A172 (cell line): Measurements from ENCODE around the gene CHN1. TPM values are rescaled to one million over a fixed set of nuclear protein-coding genes. Genes with fewer than 3 reads are reported as not detected.

Experiments
- DNase-seq: peaks from one replicate; pipeline ENCODE4 v3.0.0-alpha.2; 2015; ENCODE audit warnings: low spot score
- total RNA-seq: library from RNA; depleted of rRNA; stranded (reverse); fragments of >200 nt; shearing (Covaris generic); gene quantifications from 2 replicates; pipeline ENCODE4 v1.2.3, GENCODE V29; 2014; rRNA removed

CHN1 gene
- total RNA-seq: 41.3 and 42.5 TPM in 2 replicates

DNA sequence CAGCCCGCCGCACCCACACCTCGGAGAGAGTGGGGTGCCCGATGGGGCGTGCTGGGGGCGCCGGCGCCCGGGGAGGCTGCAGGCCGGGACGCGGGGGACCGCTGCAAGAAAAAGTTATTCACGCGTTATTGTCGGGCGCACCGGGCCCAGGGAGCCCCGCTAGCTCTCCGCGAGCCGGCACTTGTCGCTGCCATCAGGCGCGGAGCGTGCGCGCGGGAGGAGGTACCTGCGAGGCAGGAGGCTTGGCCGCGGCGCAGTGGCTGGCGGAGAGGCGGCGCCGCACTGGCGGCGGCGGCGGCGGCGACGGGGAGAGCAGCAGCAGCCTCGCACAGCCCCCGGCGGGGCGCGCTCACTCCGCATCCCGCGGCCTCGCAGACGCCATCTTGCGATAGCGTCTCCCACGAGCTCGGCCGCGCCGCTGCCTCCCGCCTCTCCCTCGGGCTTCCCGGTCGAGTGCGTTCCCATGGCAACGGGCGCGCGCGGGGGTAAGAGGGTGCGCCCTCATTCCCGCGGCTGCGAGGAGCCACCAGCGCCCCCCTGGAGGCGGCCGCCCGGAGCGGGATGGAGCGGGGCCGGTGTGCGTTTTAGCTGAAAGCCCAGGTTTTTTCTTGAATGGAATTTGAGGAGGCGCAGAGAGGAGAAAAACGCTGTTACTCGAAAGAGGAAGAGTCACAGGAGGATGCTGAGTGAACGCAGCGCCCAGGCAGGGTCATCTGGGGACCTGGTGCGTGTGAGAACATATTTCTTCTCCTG lies at the start of gene CHN1:
Gene CHN1, minus strand, starts transcription at position 402 of the 753 bp plus-strand sequence. CDS start 469 bp downstream, outside the sequence.
- DNase-seq: peak; percentile 60

DNA sequence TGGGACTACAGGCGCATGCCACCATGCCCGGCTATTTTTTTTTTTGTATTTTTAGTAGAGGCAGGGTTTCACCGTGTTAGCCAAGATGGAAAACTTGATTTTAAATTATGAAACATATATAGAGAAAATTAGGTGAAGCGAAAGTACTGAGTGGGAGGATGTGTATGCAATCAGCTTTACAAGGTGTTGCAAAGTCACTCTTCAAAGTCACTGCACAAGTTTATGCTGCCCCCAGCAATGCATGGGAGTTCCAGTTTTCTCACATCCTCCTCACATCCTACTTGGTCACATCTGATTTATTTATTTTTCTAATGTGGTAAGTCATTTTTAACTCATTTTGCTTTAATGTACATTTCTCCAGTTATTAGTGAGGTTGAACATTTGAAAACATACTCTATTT lies 49.2 kb upstream of the CHN1 start:
- no peak for DNase-seq

DNA sequence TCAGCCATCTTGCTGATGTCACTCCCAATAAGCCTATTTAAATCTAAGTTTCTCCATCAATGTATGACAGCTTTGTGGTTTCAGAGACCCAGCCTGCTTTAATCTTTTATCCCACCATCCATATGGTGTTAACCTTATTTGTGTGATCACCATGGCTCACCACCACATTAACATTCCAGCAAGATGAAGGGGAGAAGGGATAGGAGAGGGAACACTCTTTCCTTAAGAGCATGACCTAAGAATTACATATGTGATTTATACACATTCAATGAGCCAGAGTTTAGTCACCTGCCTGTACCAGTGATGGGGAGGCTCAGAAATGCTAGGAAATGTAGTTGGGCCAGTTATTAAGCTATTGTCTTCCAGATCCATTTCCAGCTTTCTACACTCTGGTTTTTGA lies 44.5 kb upstream of the CHN1 start:
- no peak for DNase-seq

- DNase-seq: no peak
Measured at GRCh38 chr2:175048275-175048674, 43.1 kb upstream of the CHN1 start.

GRCh38 chr2:175039490-175039889 lies 34.3 kb upstream of the CHN1 start:
- DNase-seq: no peak

DNA sequence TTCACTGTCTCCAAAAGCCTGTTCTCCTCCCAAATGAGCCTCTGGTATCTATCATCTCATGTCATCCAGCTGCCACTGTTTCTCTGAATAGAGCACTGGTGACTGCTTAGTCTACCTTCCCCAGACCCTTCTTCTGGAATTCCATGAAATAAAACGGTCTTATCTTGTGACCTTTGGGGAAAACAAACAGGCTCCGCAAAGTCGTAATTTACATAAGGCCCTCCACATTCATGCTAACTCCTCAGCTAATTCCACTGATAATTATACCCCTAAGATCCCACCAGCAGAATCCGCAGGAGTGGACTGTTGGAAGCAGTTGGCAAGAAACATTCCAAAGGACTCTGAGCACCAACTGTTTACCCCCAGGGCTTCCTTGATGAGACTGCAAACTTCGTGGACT lies 33.9 kb upstream of the CHN1 start:
- DNase-seq: no peak

DNA sequence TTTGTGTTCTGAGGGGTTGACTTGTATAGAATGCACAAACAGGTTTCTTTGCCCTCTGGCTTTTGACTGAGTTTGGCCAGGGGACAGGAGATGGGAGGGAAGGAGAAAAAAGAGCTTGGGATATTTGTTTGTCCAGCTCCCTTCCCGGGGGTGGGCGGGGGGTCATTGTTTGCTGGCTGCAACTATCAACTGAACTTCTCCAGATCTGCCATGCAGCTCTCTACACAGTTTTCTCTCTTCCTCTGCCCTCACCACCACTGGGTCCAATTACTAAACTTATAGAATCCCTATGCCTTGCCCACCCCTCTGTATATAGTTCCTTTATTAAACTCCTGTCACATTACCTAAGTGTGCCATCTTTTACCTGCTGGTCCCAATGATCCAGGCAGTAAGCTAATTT lies 32.8 kb upstream of the CHN1 start:
- no peak for DNase-seq

DNA sequence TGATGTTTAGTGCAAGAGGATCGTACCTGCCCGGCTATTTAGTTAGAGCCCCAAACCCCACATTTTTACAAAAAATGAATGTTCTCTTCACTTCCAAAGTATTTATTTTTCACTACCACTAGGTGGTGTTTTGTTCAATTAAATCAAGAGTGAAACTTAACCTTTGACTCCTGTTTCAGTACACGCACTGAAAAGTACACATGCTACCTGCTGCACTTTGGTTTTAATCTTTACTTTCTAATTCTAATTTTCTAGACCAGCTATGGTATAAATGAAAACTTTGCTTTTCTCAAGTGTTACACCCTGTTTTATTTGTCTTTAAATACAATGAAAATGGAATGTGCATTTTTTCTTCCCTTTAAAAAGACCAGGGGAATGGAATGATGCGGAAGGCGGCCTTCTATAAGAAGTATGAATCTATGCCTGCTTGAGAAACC lies 31.4 kb upstream of the CHN1 start:
- peak; percentile 39 for DNase-seq

GRCh38 chr2:175035806-175036205 lies 30.6 kb upstream of the CHN1 start:
- no peak for DNase-seq

GRCh38 chr2:175034716-175035115 lies 29.5 kb upstream of the CHN1 start:
- DNase-seq: no peak

- DNase-seq: peak; percentile 46
Measured at GRCh38 chr2:175030380-175031271, 25.4 kb upstream of the CHN1 start.

DNA sequence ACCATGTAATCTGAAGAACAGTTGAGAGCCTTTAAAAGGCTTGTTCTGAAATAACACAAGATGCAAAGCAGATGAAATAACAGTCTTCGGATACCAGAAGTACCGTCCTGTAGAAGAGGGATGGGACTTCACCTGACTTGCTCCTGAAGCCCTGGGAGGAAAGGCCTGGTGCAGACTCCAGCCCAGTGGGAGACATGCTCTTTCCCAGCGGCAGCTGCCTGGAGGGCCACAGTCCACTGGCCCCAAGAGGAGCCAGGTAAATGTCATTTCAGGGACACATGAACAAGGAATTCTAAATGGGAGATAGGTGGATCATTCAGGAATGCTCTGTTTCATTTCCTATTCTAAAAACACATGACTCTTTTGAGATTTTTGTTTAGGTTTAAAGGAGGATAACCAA lies 22.6 kb upstream of the CHN1 start:
- DNase-seq: no peak

DNA sequence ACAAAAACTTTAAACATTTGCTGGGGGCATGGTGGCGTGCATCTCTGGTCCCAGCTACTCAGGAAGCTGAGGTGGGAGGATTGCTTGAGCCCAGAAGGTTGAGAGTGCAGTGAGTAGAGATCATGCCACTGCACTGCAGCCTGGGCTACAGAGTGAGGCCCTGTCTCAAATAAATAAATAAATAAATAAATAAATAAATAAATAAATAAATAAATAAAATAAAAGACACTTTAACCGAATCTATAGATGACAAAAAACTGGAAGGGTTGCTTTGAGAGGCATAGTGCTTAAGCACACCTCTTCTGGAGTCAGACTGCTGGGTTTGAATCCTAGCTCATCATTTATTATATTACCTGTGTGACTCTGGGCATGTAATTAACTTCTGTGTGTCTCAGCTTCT lies 21.2 kb upstream of the CHN1 start:
- no peak for DNase-seq

- DNase-seq: no peak
Measured at GRCh38 chr2:175025946-175026345, 20.8 kb upstream of the CHN1 start.

DNA sequence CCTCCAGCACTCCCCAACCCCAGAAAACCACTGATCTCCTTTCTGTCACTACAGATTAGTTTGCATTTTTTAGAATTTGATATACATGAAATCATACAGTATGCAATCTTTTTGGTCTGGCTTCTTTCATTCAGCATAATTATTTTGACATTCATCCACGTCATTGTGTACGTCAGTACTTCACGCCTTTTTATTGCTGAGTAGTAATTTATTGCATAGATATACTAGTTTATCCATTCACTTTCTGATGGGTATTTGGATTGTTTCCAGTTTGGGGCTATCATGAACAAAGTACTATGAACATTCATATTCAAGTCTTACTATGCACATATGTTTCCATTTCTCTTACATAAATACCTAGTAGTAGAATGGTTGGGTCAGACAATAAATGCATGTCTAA lies 20.1 kb upstream of the CHN1 start:
- no peak for DNase-seq

- DNase-seq: no peak
Measured at GRCh38 chr2:175022923-175023322, 17.7 kb upstream of the CHN1 start.

DNA sequence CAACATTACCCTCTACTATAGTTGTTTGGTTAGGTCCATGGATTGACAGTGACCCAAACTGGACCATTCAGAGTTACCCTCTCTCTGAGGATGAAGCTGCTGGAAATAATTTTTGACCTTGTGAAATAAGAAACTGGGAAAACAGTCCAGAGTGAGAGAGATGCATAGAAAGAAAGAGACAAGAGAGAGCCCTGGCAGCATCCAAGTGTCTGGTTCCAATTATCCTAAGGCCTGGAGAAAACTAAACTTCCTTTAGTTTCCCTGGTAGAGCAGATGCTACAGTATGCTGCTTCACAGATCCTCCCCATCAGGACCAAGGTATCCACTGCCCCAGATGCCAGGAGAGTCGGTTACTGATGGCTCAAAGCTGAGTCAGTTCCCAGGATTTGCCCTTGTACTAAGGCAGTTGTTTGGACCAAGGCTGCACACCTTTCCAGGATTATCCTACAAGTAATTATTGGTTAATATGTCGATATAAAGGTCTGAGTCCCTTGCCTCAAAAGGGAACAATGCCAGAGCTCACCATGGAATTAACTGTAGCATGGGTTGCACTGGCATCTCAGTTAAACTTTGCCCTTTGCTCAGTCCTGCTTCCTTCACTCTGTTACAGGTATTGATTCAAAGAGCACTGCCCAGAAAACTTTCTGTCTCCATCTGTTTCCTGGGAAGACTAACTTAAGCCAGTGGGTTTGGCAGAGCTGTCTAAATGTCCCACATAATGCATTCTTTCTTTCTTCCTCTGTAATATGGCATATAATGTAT lies 14.6 kb upstream of the CHN1 start:
- no peak for DNase-seq

DNA sequence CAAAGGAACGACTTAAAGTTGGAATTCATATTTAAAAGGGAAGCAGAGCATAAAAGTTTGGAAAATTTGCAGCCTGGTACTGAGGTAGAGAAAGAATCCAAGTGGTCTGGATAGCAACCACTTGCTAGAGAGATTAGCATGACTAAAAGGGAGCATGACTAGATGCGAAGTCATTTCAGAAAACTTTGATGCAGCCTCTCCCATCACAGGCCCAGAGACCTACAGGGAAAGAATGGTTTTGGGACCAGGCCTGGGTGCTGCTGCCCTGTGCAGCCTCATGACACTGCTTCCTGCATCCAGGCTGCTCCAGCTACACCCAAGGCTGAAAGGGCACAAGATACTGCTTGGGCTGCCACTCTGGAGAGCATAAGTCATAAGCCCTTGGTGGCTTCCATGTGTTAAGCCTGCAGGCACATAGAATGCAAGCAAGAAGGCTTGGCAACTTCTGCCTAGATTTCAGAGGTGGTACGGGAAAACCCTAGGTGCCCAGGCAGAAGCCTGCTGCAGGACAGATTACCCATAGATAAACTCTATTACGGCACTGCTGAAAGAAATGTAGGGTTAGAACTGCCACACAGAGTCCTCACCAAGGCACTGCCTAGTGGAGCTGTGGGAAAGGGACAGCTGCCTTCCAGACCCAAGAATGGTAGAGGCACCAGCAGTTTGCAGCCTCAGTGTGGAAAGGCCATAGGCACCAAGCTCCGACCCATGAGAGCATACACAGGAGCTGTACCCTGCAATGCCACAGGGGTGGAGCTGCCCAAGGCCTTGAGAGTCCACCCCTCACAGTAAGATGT lies 12.6 kb upstream of the CHN1 start:
- DNase-seq: no peak

GRCh38 chr2:175015340-175015739 lies 10.2 kb upstream of the CHN1 start:
- DNase-seq: no peak

DNA sequence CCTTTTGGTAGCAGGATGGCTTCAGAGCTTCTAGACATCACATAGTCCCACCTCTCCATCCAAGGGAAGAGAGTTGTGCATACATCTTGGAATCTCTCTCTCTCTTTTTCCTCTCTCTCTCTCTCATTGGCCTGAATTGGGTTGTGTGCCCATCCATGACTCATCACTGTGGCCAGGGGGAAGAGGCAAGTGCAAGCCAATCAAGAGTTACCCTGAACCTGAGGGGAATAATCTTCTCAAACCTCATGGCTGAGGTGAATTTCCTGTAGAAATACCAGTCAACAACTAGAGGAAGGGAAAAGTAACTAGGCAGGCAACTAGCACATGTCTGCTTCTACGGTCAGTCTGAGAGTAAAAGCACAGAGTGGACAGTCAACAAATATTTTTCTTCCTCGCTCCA lies 7.3 kb upstream of the CHN1 start:
- DNase-seq: peak; percentile 49

GRCh38 chr2:175011505-175011904 lies 6.3 kb upstream of the CHN1 start:
- DNase-seq: no peak
